A549 (cell line): Measurements from ENCODE around the gene TMEM42.

ENCODE experiments used
- EP300 ChIP-seq, 2 experiments: fragments of >200 bp; sonication (Bioruptor Twin); formaldehyde crosslinking; IDR thresholded peaks; 2 replicates in 1 of 2; 3 replicates in 1 of 2; pipeline ENCODE4 v1.6.1; 2016 to 2017
- JUN ChIP-seq, 2 experiments: fragments of >200 bp; sonication (Bioruptor Twin); formaldehyde crosslinking; IDR thresholded peaks; 2 replicates in 1 of 2; 3 replicates in 1 of 2; pipeline ENCODE4 v1.6.1; 2016 to 2017
- PHF8 ChIP-seq: fragments of 200-600 bp; sonication (generic); IDR thresholded peaks from 2 replicates; pipeline ENCODE4 v1.6.1; 2016; ENCODE audit warnings: low read depth, mild to moderate bottlenecking, antibody characterized with exemption, moderate library complexity, borderline replicate concordance
- TF ChIP-seq, protein P1 (sequence below): fragments of >200 bp; sonication (Bioruptor Twin); formaldehyde crosslinking; IDR thresholded peaks from 3 replicates; pipeline ENCODE4 v1.6.1; 2016

DNA sequence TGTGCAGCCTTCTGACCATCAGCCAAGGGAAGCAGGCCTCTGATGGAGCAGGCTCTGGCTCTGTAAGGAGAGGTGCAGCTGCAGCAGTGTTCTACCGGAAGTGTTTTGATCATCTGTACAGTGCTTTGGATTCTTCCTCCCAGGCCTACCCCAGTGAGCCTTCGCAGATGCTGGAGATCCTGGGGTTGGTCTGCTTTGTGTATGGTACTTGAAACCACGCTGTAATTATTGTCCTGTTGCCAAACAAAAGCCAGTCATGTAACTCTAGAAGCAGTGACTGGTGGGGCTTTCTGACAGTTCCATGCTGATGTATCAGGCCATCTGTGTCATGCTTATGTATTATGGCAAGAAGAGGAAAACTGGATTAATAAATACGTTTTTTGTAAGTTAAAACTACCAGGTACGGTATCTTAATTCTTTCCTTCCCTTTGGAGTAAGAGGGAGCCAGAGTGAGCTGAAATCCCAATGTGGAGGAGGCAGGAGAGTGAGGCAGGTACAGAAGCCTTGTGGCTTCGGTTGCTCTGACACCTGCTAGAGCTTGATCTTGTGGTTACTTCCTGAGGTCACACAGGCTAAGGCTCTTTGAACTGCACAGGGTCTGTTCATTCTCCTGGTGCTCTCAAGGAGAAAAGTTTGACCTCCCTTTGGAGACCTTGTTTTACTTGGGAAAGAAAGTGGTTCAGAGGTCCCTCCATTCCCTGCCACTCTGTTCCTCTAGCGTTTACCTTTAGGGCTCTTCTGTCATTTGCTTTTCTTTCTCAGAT lies 3.7 kb downstream of the TMEM42 start:
- TF ChIP-seq EP300 (IDR thresholded peaks at IDR 0.05) (no peak), PHF8 (no peak), JUN (IDR thresholded peaks at IDR 0.05) (no peak)
- TF ChIP-seq, protein P1, sequence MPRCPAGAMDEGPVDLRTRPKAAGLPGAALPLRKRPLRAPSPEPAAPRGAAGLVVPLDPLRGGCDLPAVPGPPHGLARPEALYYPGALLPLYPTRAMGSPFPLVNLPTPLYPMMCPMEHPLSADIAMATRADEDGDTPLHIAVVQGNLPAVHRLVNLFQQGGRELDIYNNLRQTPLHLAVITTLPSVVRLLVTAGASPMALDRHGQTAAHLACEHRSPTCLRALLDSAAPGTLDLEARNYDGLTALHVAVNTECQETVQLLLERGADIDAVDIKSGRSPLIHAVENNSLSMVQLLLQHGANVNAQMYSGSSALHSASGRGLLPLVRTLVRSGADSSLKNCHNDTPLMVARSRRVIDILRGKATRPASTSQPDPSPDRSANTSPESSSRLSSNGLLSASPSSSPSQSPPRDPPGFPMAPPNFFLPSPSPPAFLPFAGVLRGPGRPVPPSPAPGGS = no peak
